Neural progenitor cell (in vitro differentiated cells): ENCODE data around the gene CMA1.

ENCODE experiments used
- EZH2 ChIP-seq: fragments of 200-600 bp; sonication (generic); IDR thresholded peaks from 2 replicates; pipeline ENCODE4 v1.6.1; 2017; ENCODE audit warnings: antibody characterized with exemption, mild to moderate bottlenecking, moderate library complexity
- TF ChIP-seq, protein P1 (sequence below): fragments of 200-600 bp; sonication (generic); IDR thresholded peaks from 2 replicates; pipeline ENCODE4 v1.5.1; 2017; ENCODE audit warnings: antibody characterized with exemption, mild to moderate bottlenecking

GRCh38 chr14:24535737-24536136 is 27.7 kb upstream of the CMA1 start:
- no peak for TF ChIP-seq EZH2
- TF ChIP-seq, protein P1, sequence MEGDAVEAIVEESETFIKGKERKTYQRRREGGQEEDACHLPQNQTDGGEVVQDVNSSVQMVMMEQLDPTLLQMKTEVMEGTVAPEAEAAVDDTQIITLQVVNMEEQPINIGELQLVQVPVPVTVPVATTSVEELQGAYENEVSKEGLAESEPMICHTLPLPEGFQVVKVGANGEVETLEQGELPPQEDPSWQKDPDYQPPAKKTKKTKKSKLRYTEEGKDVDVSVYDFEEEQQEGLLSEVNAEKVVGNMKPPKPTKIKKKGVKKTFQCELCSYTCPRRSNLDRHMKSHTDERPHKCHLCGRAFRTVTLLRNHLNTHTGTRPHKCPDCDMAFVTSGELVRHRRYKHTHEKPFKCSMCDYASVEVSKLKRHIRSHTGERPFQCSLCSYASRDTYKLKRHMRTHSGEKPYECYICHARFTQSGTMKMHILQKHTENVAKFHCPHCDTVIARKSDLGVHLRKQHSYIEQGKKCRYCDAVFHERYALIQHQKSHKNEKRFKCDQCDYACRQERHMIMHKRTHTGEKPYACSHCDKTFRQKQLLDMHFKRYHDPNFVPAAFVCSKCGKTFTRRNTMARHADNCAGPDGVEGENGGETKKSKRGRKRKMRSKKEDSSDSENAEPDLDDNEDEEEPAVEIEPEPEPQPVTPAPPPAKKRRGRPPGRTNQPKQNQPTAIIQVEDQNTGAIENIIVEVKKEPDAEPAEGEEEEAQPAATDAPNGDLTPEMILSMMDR, result no peak
